ENCODE data around the gene TCHP. TPM values are rescaled to one million over a fixed set of nuclear protein-coding genes. Genes with fewer than 3 reads are reported as not detected.

The TCHP gene
- total RNA-seq, 2 experiments from 2014 or later: 13.3 to 29.8 TPM

DNA sequence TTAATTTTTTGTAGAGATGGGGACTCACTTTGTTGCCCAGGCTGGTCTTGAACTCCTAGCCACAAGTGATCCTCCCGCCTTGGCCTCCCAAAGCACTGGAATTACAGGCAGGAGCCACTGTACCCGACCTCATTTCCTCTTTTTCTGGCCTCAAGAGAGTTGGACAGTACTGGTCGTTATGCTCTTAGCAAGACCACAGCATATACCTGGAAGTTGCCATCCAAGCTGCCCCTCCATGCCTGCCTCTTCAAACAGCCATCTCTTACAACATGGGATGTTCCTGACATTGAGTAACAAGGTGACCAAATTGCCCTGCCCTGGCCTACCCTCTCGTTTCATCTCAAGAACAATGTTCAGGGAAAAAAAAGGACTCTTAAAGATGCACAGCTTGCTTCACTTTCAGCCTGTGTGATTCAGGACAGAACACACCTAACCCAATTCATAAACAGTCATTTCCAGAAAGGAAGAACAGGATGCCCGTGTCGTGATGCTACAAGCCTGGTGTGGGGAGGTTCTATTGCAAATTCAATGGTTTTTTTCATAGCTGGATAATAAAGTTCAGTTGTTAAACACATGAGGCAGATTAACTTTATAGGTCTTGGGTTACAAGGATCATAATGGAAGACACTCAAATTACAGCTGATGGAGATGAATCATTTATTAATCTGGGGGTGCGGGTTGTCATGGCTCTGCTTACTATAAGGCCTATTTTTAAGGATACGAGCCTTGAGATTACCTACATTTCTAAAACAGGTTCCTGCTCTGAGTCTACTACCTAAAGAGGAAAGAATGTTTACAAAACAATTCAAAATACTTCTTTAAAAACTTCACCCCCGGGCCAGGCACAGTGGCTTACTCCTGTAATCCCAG, 31.7 kb upstream of the TCHP start:
- 0 out of 2 replicates have a peak, but pooled peaks cover 7% of the 10 kb centered on the region for H3K36me3 ChIP-seq (ENCODE audit: insufficient read depth, low read length)
- ChIA-PET CTCF (ENCODE audit: unreplicated experiment) (interaction anchor here (1.0 kb wide), 1 partner anchor 23 kb away, joined by 3 read pairs; no protein-coding TSS in a partner anchor), POLR2A (interaction anchor here (0.7 to 1.8 kb wide), 3 partner anchors 10 to 19 kb away, joined by 3 to 7 read pairs (median 3); no protein-coding TSS in a partner anchor)
- H2AFZ ChIP-seq (ENCODE audit: low read length): no peak overlapping the region
- no peak for DNase-seq (ENCODE audit: low spot score)
- no TSS peak for BruUV-seq (replicated peaks)
- no peaks in the 10 kb centered on the region for H3K79me2 ChIP-seq (ENCODE audit: insufficient read depth, low read depth, low read length)
- intact Hi-C loops (cut with micrococcal nuclease; ENCODE audit: unreplicated experiment): no loop called here
- H3K9me3 ChIP-seq (ENCODE audit: low read length): no peaks in the 10 kb centered on the region
- no peak overlapping the region for H3K4me3 ChIP-seq (ENCODE audit: low read depth, low read length, poor library complexity, severe bottlenecking)
- no peak overlapping the region for H3K27ac ChIP-seq (ENCODE audit: low read depth, low read length, poor library complexity, severe bottlenecking)
- no peak overlapping the region for H3K4me2 ChIP-seq (ENCODE audit: low read length)
- TF ChIP-seq EZH2phosphoT487 (IDR thresholded peaks at IDR 0.05; ENCODE audit: borderline replicate concordance, low read depth, low read length): no peak
- TF ChIP-seq, protein P1, sequence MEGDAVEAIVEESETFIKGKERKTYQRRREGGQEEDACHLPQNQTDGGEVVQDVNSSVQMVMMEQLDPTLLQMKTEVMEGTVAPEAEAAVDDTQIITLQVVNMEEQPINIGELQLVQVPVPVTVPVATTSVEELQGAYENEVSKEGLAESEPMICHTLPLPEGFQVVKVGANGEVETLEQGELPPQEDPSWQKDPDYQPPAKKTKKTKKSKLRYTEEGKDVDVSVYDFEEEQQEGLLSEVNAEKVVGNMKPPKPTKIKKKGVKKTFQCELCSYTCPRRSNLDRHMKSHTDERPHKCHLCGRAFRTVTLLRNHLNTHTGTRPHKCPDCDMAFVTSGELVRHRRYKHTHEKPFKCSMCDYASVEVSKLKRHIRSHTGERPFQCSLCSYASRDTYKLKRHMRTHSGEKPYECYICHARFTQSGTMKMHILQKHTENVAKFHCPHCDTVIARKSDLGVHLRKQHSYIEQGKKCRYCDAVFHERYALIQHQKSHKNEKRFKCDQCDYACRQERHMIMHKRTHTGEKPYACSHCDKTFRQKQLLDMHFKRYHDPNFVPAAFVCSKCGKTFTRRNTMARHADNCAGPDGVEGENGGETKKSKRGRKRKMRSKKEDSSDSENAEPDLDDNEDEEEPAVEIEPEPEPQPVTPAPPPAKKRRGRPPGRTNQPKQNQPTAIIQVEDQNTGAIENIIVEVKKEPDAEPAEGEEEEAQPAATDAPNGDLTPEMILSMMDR (conservative IDR thresholded peaks at IDR 0.05; ENCODE audit: low read length): no peak
- no peaks in the 10 kb centered on the region for H4K20me1 ChIP-seq (ENCODE audit: insufficient read depth, low read length)
- H3K4me1 ChIP-seq (ENCODE audit: insufficient read depth, low read length, poor library complexity, severe bottlenecking): peaks cover 7% of the 10 kb centered on the region
- no peaks in the 10 kb centered on the region for H3K9me2 ChIP-seq (ENCODE audit: insufficient read depth, low read length)

- intact Hi-C loops (cut with micrococcal nuclease; ENCODE audit: unreplicated experiment): no loop called here
- ChIA-PET POLR2A (no interaction called here), CTCF (ENCODE audit: unreplicated experiment) (no interaction called here)
- Histone ChIP-seq H3K4me1 (ENCODE audit: insufficient read depth, low read length, poor library complexity, severe bottlenecking) (peaks cover 8% of the 10 kb centered on the region), H4K20me1 (ENCODE audit: insufficient read depth, low read length) (no peaks in the 10 kb centered on the region), H2AFZ (ENCODE audit: low read length) (no peak overlapping the region), H3K9me3 (ENCODE audit: low read length) (no peaks in the 10 kb centered on the region), H3K36me3 (ENCODE audit: insufficient read depth, low read length) (0 out of 2 replicates have a peak, but pooled peaks cover 7% of the 10 kb centered on the region), H3K27ac (ENCODE audit: low read depth, low read length, poor library complexity, severe bottlenecking) (no peak overlapping the region), H3K9me2 (ENCODE audit: insufficient read depth, low read length) (no peaks in the 10 kb centered on the region), H3K4me3 (ENCODE audit: low read depth, low read length, poor library complexity, severe bottlenecking) (no peak overlapping the region), H3K79me2 (ENCODE audit: insufficient read depth, low read depth, low read length) (no peaks in the 10 kb centered on the region), H3K4me2 (ENCODE audit: low read length) (no peak overlapping the region)
- no peak for DNase-seq (ENCODE audit: low spot score)
- no peak for TF ChIP-seq EZH2phosphoT487 (IDR thresholded peaks at IDR 0.05; ENCODE audit: borderline replicate concordance, low read depth, low read length)
- TF ChIP-seq, protein P1 (conservative IDR thresholded peaks at IDR 0.05; ENCODE audit: low read length): no peak
- BruUV-seq (replicated peaks): no TSS peak
Measured at GRCh38 chr12:109870648-109871047, 29.4 kb upstream of the TCHP start.
